Omental fat pad (tissue), 4 donors: ENCODE results near the gene ANKS3. TPM values are rescaled to one million over a fixed set of nuclear protein-coding genes. Genes with fewer than 3 reads are reported as not detected.

Experiments
- ATAC-seq: fragments of 150-250 bp; one replicate; pipeline ENCODE4 v1.9.1; 2016; ENCODE audit warnings: mild to moderate bottlenecking, moderate library complexity; ENCODE audit not compliant: low FRiP score
- DNase-seq: peaks from one replicate; pipeline ENCODE4 v3.0.0-alpha.2; 2019; ENCODE audit warnings: low spot score
- CTCF ChIP-seq, 3 donors: fragments of 450-650 bp; IDR thresholded peaks; one replicate each; pipeline ENCODE4 v1.5.1; 2016 to 2017; ENCODE audit warnings: antibody characterized with exemption in 3 of 3, mild to moderate bottlenecking in 3 of 3, moderate library complexity in 2 of 3
- total RNA-seq, 4 donors: library from RNA; depleted of rRNA; stranded (reverse); fragments of >200 nt; gene quantifications; one replicate each; pipeline ENCODE4 v1.1.0, GENCODE V29; 2016

ANKS3 gene
- 10 to 100 TPM; 12.6 to 24.1 (median 17.2) TPM for total RNA-seq

- TF ChIP-seq CTCF (IDR thresholded peaks at IDR 0.05) = no peak
- DNase-seq (peak; percentile 87), ATAC-seq (peak; percentile 99)
These were observed at the start of gene ANKS3, which contains the start of gene DNAAF8 for GRCh38 chr16:4734063-4734729. Gene ANKS3 (minus strand): TSS chr16:4734271. CDS start chr16:4730149, 4,122 bp downstream. Gene DNAAF8 (plus strand): TSS chr16:4734537. CDS start chr16:4736515, 1,978 bp downstream.

GRCh38 chr16:4783251-4783950 is 49.3 kb upstream of the ANKS3 start:
- DNase-seq = no peak
- TF ChIP-seq CTCF (IDR thresholded peaks at IDR 0.05) = no peak
- ATAC-seq = no peak

GRCh38 chr16:4780235-4780634 is 46.2 kb upstream of the ANKS3 start:
- DNase-seq = no peak
- no peak for TF ChIP-seq CTCF (IDR thresholded peaks at IDR 0.05)
- no peak for ATAC-seq

- ATAC-seq (no peak), DNase-seq (no peak)
- TF ChIP-seq CTCF (IDR thresholded peaks at IDR 0.05) = no peak
These were observed 44.0 kb upstream of the ANKS3 start for GRCh38 chr16:4778050-4778392.

GRCh38 chr16:4777339-4778049 is 43.4 kb upstream of the ANKS3 start:
- no peak for TF ChIP-seq CTCF (IDR thresholded peaks at IDR 0.05)
- no peak for ATAC-seq
- no peak for DNase-seq

- DNase-seq (no peak), ATAC-seq (no peak)
- TF ChIP-seq CTCF (IDR thresholded peaks at IDR 0.05) = no peak
These were observed 42.2 kb upstream of the ANKS3 start for GRCh38 chr16:4776141-4776705.
